Calu3 (cell line): Measurements from ENCODE around the gene COL16A1. TPM values are rescaled to one million over a fixed set of nuclear protein-coding genes. Genes with fewer than 3 reads are reported as not detected.

Source experiments
- BruUV-seq: library from RNA; stranded (reverse); fragments of 400-500 nt; replicated peaks from 2 replicates; lab custom pipeline; 2021; lab: Mats Ljungman, UMichigan
- CTCF ChIA-PET: fragments of 300-600 bp; sonication (Branson Sonifier 250); formaldehyde crosslinking; loops from one replicate; lab custom pipeline; 2022; ENCODE audit warnings: antibody characterized with exemption; lab: Charles Lee
- DNase-seq: peaks from one replicate; pipeline ENCODE4 v3.0.0; 2022
- H3K27ac Mint-ChIP-seq: one replicate; pipeline ENCODE4 v1.8.0; 2022; ENCODE audit warnings: mixed read lengths; ENCODE audit not compliant: unreplicated experiment
- H3K27me3 Mint-ChIP-seq: one replicate; pipeline ENCODE4 v1.8.0; 2022; ENCODE audit warnings: mixed read lengths; ENCODE audit not compliant: unreplicated experiment
- H3K36me3 Mint-ChIP-seq: one replicate; pipeline ENCODE4 v1.8.0; 2022; ENCODE audit warnings: mild to moderate bottlenecking, moderate library complexity, mixed read lengths; ENCODE audit not compliant: insufficient read depth, unreplicated experiment
- H3K4me1 Mint-ChIP-seq: one replicate; pipeline ENCODE4 v1.8.0; 2022; ENCODE audit warnings: mild to moderate bottlenecking, low read depth, mixed read lengths; ENCODE audit not compliant: unreplicated experiment
- H3K4me3 Mint-ChIP-seq: one replicate; pipeline ENCODE4 v1.8.0; 2022; ENCODE audit warnings: mild to moderate bottlenecking, low read depth, moderate library complexity, mixed read lengths; ENCODE audit not compliant: unreplicated experiment
- H3K9me3 Mint-ChIP-seq: one replicate; pipeline ENCODE4 v1.8.0; 2022; ENCODE audit warnings: low read depth, mixed read lengths; ENCODE audit not compliant: unreplicated experiment
- intact Hi-C: fragments of 100-400 bp; cut with micrococcal nuclease; formaldehyde crosslinking; loops from one replicate; pipeline ENCODE4 v1.10.0; 2022; ENCODE audit not compliant: unreplicated experiment
- total RNA-seq: library from RNA; stranded (reverse); gene quantifications from 2 replicates; pipeline ENCODE4 v1.2.3, GENCODE V29; 2022
- TF ChIP-seq, protein P1 (sequence below): fragments of 200-600 bp; IDR thresholded peaks from one replicate; pipeline ENCODE4 v1.8.0; 2022; ENCODE audit warnings: antibody characterized with exemption; ENCODE audit not compliant: unreplicated experiment

COL16A1 gene
- total RNA-seq, 1 experiment from 2014 or later: 3.8 TPM

DNA sequence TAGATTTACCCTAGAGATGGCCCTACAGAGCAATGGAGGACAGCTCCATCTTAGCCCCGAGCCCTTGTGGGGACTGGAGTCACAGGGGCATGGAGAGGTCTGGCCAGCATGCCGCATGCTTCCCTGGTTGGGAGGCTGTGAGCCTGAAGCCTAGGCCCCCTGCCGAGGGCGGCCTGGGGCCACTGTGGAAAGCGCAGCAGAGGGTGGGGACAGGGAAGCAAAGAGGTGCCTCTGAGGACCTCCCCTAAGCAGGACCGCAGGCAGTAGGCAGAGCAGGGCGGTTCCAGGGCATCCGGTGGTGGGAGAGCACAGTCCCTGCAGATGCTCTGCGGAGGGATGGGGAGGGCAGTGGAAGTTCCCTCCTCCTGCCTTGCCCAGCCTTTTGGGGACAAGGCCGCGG lies 32.7 kb downstream of the COL16A1 start:
- CTCF ChIA-PET: interaction anchor here (1.6 to 2.0 kb wide), 2 partner anchors 9 to 118 kb away, joined by 7 to 21 read pairs; no protein-coding TSS in a partner anchor
- Mint-ChIP-seq H3K4me1 (peaks cover 30% of the 10 kb centered on the region), H3K27me3 (peaks cover 42% of the 10 kb centered on the region), H3K4me3 (no peak overlapping the region), H3K27ac (no peak overlapping the region), H3K36me3 (peaks cover 12% of the 10 kb centered on the region), H3K9me3 (no peaks in the 10 kb centered on the region)
- BruUV-seq: no TSS peak
- TF ChIP-seq, protein P1, sequence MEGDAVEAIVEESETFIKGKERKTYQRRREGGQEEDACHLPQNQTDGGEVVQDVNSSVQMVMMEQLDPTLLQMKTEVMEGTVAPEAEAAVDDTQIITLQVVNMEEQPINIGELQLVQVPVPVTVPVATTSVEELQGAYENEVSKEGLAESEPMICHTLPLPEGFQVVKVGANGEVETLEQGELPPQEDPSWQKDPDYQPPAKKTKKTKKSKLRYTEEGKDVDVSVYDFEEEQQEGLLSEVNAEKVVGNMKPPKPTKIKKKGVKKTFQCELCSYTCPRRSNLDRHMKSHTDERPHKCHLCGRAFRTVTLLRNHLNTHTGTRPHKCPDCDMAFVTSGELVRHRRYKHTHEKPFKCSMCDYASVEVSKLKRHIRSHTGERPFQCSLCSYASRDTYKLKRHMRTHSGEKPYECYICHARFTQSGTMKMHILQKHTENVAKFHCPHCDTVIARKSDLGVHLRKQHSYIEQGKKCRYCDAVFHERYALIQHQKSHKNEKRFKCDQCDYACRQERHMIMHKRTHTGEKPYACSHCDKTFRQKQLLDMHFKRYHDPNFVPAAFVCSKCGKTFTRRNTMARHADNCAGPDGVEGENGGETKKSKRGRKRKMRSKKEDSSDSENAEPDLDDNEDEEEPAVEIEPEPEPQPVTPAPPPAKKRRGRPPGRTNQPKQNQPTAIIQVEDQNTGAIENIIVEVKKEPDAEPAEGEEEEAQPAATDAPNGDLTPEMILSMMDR: no peak
- no peak for DNase-seq
- intact Hi-C loops: no loop called here

GRCh38 chr1:31670593-31670964 lies 33.2 kb downstream of the COL16A1 start:
- no peak for DNase-seq
- peaks cover 34% of the 10 kb centered on the region for H3K4me1 Mint-ChIP-seq
- peak overlapping the region; percentile 52 for H3K27ac Mint-ChIP-seq
- peaks cover 42% of the 10 kb centered on the region for H3K27me3 Mint-ChIP-seq
- CTCF ChIA-PET: interaction anchor here (0.6 to 2.0 kb wide), 11 partner anchors 8 to 651 kb away, joined by 3 to 21 read pairs (median 5); no protein-coding TSS in a partner anchor
- intact Hi-C loops: no loop called here
- BruUV-seq: TSS peak; percentile 63
- peaks cover 17% of the 10 kb centered on the region for H3K36me3 Mint-ChIP-seq
- peak overlapping the region; percentile 64 for H3K4me3 Mint-ChIP-seq
- TF ChIP-seq, protein P1: no peak
- no peaks in the 10 kb centered on the region for H3K9me3 Mint-ChIP-seq

DNA sequence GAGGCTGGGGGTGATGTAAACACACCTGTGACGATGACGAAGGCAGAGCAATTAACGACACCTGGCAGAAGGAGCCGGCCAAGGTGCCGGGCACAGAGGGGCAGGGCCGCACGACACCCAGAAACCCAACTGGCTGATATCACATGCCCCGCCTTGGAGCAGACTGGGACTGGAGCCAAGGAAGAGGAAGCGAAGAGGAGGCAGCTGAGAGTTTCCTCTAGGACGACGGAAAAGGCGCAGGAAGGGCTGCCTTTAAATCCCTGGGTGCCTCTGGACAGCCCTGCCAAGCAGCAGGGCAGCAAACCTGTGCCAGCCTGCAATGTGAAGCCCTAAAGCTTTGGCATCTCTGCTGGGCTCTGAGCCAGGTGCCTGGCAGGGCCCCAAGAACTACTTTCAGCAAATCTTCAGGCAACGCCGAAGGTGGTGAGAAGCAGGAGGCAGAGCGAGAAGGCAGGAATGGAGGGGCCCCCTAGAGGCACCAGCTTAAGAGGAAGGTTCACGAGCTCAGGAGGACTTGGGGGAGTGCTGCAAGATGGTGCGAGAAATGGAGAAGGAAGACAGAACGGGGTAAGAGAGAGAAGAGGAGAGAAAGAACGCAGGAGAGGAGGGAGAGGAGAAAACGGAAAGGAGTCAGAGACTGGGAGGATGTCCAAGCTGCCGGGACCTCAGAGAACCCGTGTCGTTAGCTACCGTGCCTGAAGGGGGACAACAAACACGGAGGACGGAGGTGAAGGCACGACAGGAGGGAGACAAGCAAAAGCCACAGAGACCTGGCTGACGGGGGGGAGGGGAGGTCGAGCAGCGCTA lies 33.8 kb downstream of the COL16A1 start:
- intact Hi-C loops: no loop called here
- Mint-ChIP-seq H3K27me3 (peaks cover 36% of the 10 kb centered on the region), H3K27ac (peak overlapping the region; percentile 52), H3K9me3 (no peaks in the 10 kb centered on the region), H3K36me3 (peaks cover 19% of the 10 kb centered on the region), H3K4me1 (peaks cover 34% of the 10 kb centered on the region), H3K4me3 (peak overlapping the region; percentile 64)
- TF ChIP-seq, protein P1: peak; percentile 32
- BruUV-seq: no TSS peak
- peak; percentile 83 for DNase-seq
- CTCF ChIA-PET: interaction anchor here (0.5 to 2.0 kb wide), 14 partner anchors 8 to 1384 kb away, joined by 3 to 21 read pairs (median 4); no protein-coding TSS in a partner anchor

DNA sequence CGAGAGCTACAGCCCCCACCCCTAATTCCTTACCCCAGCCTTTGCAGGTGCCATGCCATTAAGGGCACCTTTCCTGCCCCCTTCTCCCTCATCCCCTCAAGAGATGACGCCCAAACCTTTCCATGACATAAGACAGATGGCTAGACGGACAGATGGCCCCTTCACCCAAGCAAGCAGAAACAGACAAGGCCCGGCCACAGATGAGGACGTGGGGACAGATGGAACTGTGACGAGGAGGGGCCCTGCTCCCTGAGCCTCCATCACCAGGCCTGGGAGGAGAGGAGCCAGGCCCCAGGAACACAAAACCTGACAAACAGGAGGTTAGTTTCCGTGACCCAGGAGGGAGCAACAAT lies 34.4 kb downstream of the COL16A1 start:
- H3K4me3 Mint-ChIP-seq: peak overlapping the region; percentile 64
- peaks cover 34% of the 10 kb centered on the region for H3K4me1 Mint-ChIP-seq
- DNase-seq: no peak
- no peaks in the 10 kb centered on the region for H3K9me3 Mint-ChIP-seq
- no TSS peak for BruUV-seq
- intact Hi-C loops: no loop called here
- H3K27me3 Mint-ChIP-seq: peaks cover 30% of the 10 kb centered on the region
- H3K36me3 Mint-ChIP-seq: peaks cover 19% of the 10 kb centered on the region
- peak overlapping the region; percentile 52 for H3K27ac Mint-ChIP-seq
- CTCF ChIA-PET: interaction anchor here (0.5 to 2.0 kb wide), 7 partner anchors 9 to 1385 kb away, joined by 3 to 21 read pairs (median 4); no protein-coding TSS in a partner anchor
- TF ChIP-seq, protein P1: no peak
